GM18861 (cell line): ENCODE results near the gene MCAT.
"Not testable (repeated sequence)": the region's sequence is repeated elsewhere in the genome, so short reads cannot be mapped to it uniquely, and the experiment has no call there.

ENCODE experiments used
- ATAC-seq: cut with Tn5 transposase; IDR thresholded peaks from one replicate; pipeline ENCODE4 v1.9.1; 2021; ENCODE audit not compliant: unreplicated experiment

The MCAT gene

DNA sequence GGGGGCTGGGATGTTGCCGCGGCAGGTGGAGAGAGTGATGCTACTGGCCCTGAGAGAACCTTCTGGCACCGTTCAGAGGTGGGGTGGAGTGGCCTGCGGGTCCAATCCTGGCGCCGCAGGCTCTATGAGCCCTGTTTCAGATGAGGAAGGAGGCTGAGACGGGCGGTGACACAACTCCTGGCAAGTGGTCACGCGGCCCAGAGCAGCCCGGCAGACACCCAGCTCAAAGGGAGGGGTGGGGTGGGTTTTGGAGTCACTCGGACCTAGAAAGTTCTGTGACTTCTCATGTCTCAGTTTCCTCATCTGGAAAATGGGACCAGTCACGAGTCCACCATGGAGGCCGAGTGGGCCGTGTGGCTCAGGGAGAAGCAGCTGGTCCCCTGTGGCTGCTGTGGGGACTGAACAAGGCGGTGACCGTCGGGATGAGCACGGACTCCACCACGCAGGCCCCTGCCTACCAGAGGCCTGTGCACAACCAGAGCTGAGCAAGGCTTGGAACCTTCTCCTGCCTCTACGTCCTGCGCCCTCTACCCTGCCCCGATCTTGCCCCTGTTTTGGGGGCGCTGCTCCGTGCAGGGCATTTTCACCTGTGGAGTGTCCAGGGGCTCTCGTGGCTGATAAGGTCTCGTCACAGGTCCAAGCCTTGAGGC, 11.8 kb upstream of the MCAT start:
- ATAC-seq, result no peak

- no peak for ATAC-seq
Measured at GRCh38 chr22:43153899-43154298, 10.7 kb upstream of the MCAT start.

- no peak for ATAC-seq
Measured at GRCh38 chr22:43152357-43153071, 9.3 kb upstream of the MCAT start.

- ATAC-seq, result no peak
Measured at GRCh38 chr22:43152003-43152356, 8.8 kb upstream of the MCAT start.

DNA sequence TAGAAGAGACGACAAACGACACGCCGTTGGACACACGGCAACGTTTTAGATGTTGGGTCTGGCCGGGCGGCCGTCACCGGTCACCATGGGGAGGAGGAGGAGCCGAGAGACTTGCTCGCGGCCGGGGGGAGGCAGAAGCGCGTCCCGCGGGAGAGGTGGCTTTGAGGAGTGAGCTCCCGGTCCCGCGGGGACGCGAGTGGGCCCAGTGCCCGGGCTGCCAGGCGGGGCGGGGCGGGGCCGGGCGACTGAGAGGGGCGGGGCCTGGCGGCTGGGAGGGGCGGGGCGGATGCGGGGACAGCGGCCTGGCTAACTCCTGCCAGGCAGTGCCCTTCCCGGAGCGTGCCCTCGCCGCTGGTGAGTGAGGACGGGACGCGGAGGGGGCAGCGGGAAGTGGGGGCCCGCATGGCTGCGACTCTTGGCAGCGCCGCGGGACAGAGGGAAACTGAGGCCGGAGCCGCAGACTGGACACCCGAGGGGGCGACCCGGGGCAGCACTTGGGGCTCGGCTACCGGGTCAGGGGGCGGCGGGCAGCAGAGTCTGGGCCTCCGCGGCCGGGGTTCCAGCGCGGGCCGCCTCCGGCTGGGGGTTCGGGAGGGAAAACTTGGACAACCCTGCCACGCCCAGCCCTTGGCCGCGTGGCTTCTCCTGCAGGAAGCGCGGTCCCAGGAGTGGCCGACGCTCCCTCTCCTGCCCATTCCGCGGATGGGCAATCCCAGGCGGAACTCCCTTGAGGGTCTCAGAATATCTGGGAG, 8.2 kb upstream of the MCAT start, which contains the start of gene TSPO:
TSPO (plus strand) TSS at position 309 of the 752 bp plus-strand sequence. CDS start 7,680 bp downstream, outside the sequence.
- no peak for ATAC-seq

- no peak for ATAC-seq
Measured at GRCh38 chr22:43150731-43151206, 7.6 kb upstream of the MCAT start.

DNA sequence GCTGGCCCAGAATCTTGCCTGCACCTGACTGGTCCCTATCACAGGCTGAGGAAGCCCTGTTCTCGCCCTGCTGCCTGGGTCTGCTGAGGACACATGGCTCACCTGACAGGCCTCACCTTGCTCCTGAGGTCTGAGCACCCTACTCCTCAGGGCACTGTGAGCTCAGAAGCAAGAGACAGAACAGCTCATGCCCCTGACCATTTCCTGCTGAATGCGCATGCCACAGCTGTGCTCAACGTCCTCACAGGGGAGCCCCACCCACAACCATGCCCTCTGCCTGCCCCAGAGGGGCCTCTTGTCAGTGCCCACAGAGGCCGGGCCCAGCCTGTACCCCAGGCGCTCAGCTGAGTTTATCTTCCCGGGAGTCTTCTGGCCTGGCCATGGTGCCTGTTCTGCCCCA, 5.4 kb upstream of the MCAT start:
- no peak for ATAC-seq

- ATAC-seq, result no peak
Measured at GRCh38 chr22:43147821-43148220, 4.6 kb upstream of the MCAT start.

GRCh38 chr22:43146332-43146731, 3.1 kb upstream of the MCAT start:
- ATAC-seq, result not testable (repeated sequence)

GRCh38 chr22:43145371-43145770, 2.2 kb upstream of the MCAT start:
- not testable (repeated sequence) for ATAC-seq

GRCh38 chr22:43144949-43145348, 1.8 kb upstream of the MCAT start:
- no peak for ATAC-seq

GRCh38 chr22:43136801-43137200, 6.4 kb downstream of the MCAT start:
- no peak for ATAC-seq

- no peak for ATAC-seq
Measured at GRCh38 chr22:43136255-43136654, 6.9 kb downstream of the MCAT start.

- ATAC-seq, result no peak
Measured at GRCh38 chr22:43135565-43135964, 7.6 kb downstream of the MCAT start.

- ATAC-seq, result no peak
Measured at GRCh38 chr22:43134553-43134952, 8.6 kb downstream of the MCAT start.

DNA sequence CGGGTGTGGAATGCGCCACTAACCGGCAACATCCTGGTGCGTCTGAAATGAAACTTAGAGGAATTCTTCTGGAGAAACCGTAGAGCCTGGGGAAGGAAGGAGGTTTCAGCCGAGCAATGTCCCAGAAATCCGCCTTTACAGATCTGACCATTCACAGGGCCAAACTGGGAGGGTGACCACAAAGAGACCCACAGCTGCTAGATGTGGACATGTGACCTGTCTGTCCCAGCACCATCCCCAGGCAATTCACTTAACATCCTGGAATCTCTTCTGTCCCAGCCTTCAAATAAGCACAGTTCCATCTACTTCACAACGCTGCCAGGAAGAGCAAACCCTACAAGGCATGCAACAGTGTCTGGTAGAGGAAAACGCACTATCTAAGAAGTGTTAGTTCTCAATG, 9.8 kb downstream of the MCAT start:
- no peak for ATAC-seq

DNA sequence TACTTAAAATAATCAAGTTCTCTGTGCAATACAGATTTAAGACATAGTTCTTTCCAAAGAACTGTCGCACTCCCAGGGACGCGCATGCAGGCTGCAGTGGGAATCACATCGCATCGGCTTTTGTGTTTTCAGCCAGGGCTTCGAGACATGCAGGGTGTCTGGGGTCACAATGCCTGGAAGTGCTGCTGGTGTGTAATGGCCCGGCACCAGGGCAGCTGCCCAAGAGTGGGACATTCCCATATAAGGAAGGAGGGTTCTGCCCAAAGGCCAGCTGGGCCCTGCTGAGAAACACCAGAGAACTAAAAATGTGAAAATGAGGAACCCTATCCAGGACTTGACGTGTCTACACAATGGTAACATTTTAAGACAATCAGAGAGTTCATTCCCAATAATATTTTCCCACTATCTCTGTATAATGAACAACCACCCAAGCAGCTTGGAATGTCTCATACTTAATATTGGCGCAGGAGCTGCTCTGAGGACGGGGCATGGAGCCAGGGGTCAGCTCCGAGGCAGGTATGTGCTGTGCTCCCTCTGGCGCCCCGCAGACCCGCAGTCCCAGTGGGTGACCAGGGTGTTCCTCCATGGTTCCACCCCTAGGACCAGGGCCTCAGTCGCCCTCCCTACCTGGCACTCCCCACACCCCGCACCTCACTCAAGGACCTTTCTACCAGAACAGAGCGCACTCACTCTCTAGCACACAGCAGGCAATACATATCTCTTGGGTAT, 11.3 kb downstream of the MCAT start:
- no peak for ATAC-seq

- no peak for ATAC-seq
Measured at GRCh38 chr22:43129426-43130425, 13.5 kb downstream of the MCAT start.

DNA sequence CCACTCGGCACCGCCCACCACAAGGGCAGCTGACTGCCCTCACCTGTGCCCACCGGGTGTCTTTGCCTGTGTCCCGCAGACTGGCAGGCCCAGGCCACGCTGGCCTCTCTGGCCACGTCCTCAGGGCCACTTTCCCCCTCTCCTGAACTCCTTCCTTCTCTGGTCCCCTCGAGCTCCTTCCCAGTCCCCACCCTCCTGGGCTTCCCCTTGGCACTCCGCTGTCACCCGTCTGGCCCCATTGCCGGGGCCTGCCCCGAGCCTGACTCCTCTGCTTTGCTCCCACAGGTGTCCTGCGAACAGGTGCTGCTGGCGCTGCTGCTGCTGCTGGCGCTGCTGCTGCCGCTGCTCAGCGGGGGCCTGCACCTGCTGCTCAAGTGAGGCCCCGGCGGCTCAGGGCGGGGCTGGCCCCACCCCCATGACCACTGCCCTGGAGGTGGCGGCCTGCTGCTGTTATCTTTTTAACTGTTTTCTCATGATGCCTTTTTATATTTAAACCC, 14.2 kb downstream of the MCAT start:
- no peak for ATAC-seq

DNA sequence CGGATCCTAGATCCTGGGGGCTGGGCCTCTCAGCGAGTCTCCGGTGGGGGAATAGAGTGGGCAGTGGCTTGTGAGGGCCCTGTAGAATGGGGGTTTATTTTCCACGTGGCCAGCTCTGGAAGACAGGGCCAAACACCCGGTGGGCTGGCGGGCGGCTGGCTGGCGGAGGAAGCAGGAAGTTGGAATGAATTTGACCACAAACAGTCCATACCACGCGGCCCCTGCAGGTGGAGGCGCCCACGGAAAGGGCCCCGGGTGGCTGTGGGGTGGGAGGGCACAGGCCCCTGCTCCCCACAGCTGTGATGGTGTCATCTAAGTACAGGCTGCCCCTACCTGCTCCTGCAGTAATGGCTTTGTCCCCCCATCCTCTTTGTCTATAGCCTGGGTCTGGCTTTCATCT, 15.1 kb downstream of the MCAT start:
- ATAC-seq, result no peak
